Ishikawa (cell line): ENCODE measurements around the gene AIF1L.

Source experiments
- CEBPB ChIP-seq: IDR thresholded peaks from 2 replicates; pipeline ENCODE4 v1.6.1; 2012
- CREB1 ChIP-seq: IDR thresholded peaks from 2 replicates; pipeline ENCODE4 v1.6.1; 2012; ENCODE audit warnings: low read depth
- EGR1 ChIP-seq: IDR thresholded peaks from 2 replicates; pipeline ENCODE4 v1.6.1; 2012
- EP300 ChIP-seq: IDR thresholded peaks from 2 replicates; pipeline ENCODE4 v1.6.1; 2012; ENCODE audit warnings: borderline replicate concordance
- FOXM1 ChIP-seq: IDR thresholded peaks from 2 replicates; pipeline ENCODE4 v1.6.1; 2012; ENCODE audit warnings: low read depth, borderline replicate concordance
- NFIC ChIP-seq: IDR thresholded peaks from 2 replicates; pipeline ENCODE4 v1.6.1; 2012
- RAD21 ChIP-seq: IDR thresholded peaks from 2 replicates; pipeline ENCODE4 v1.6.1; 2012; ENCODE audit warnings: low read depth
- TAF1 ChIP-seq: IDR thresholded peaks from 2 replicates; pipeline ENCODE4 v1.6.1; 2012; ENCODE audit warnings: low read depth, mild to moderate bottlenecking
- TCF12 ChIP-seq: IDR thresholded peaks from 2 replicates; pipeline ENCODE4 v1.6.1; 2012; ENCODE audit warnings: low read depth
- TEAD4 ChIP-seq: IDR thresholded peaks from 2 replicates; pipeline ENCODE4 v1.6.1; 2012
- YY1 ChIP-seq: IDR thresholded peaks from 2 replicates; pipeline ENCODE4 v1.6.1; 2012; ENCODE audit warnings: low read depth
- ZBTB7A ChIP-seq: IDR thresholded peaks from 2 replicates; pipeline ENCODE4 v1.6.1; 2012; ENCODE audit warnings: low read depth
- TF ChIP-seq, protein P1 (sequence below): IDR thresholded peaks from 2 replicates; pipeline ENCODE4 v1.6.1; 2012
- TF ChIP-seq, protein P2 (sequence below): IDR thresholded peaks from 2 replicates; pipeline ENCODE4 v1.6.1; 2012
- TF ChIP-seq, protein P3 (sequence below): IDR thresholded peaks from 2 replicates; pipeline ENCODE4 v1.6.1; 2012; ENCODE audit warnings: low read depth, mild to moderate bottlenecking

Gene AIF1L

DNA sequence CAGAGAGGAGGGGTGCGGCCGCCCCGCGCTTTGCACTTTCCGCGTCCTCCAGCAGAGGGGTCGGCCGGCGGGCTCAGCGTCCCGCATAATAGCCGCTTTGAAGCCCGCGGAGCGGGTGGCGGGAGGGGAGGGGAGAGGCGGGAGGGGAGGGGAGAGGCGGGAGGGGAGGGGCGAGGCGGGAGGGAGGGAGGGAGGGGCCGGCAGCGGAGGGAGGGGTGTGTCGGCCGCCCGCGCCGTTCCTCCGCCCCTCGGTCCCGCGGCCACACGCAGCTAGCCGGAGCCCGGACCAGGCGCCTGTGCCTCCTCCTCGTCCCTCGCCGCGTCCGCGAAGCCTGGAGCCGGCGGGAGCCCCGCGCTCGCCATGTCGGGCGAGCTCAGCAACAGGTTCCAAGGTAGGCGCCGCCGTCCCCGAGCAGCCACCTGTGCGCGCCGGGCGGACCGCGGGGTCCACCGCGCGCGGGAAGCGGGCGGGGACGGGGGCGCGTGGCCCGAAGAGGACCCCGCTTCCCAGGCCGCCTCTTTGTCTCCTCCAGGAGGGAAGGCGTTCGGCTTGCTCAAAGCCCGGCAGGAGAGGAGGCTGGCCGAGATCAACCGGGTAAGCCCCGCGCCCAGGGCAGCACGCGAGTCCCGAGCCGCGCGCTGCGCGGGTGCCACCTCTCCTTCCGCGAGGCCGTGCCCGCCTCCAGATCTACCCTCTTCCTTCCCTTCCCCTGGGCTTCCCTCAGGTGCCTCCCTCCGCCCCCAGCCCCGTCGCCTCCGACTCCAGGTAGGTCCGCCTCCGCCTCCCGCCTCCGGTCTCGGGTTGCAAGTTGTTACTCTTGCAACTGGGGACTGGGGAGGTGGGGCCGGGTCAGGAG lies at the start of gene AIF1L:
AIF1L (plus strand) TSS at position 263 of the 857 bp plus-strand sequence; CDS start at position 362, 99 bp downstream.
- peak; percentile 67 for TF ChIP-seq TEAD4
- no peak for TF ChIP-seq FOXM1
- no peak for TF ChIP-seq RAD21
- TF ChIP-seq, protein P1, sequence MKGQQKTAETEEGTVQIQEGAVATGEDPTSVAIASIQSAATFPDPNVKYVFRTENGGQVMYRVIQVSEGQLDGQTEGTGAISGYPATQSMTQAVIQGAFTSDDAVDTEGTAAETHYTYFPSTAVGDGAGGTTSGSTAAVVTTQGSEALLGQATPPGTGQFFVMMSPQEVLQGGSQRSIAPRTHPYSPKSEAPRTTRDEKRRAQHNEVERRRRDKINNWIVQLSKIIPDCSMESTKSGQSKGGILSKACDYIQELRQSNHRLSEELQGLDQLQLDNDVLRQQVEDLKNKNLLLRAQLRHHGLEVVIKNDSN: no peak
- peak; percentile 61 for TF ChIP-seq ZBTB7A
- TF ChIP-seq EGR1: peak; percentile 95
- TF ChIP-seq TAF1: 0 out of 2 replicates have a peak, but pooled peaks have one; percentile 52
- TF ChIP-seq NFIC: 0 out of 2 replicates have a peak, but pooled peaks have one; percentile 13
- peak; percentile 58; the same call in 1 of the 2 replicates for TF ChIP-seq TCF12
- no peak for TF ChIP-seq CREB1
- TF ChIP-seq EP300: no peak
- TF ChIP-seq, protein P2, sequence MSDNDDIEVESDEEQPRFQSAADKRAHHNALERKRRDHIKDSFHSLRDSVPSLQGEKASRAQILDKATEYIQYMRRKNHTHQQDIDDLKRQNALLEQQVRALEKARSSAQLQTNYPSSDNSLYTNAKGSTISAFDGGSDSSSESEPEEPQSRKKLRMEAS: peak; percentile 88

DNA sequence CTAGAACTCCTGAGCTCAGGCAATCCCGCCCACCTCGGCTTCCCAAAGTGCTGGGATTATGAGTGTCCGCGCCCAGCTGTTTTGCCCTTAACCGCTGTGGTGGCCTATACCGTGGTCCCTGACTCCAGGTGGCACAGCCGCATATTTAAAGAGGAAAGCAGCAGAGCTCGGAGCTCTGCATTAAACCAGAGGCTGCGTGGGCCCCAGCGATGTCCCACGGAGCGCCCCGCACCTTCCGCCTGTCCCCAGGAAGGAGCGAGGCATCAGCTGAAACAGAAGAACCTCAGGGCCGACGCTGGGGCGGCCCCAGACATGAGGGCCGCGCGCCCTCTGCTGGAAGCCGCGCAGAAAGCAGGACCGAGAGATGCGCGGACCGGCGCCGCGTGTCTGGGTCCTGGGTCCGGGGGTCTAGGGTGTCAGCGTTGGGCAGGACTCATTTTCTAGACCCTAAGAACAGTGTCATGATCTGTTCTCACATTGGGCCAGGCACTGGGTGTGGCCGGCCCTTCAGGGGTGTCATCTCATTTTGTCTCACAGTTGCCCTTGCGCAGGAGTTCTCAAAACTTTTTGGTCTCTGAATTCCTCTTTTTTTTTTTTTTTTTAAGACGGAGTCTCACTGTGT lies 49.6 kb upstream of the AIF1L start:
- TF ChIP-seq ZBTB7A (peak; percentile 27; the same call in 1 of the 2 replicates), YY1 (no peak), RAD21 (peak; percentile 92), FOXM1 (no peak)
- TF ChIP-seq, protein P2: 0 out of 2 replicates have a peak, but pooled peaks have one; percentile 28

DNA sequence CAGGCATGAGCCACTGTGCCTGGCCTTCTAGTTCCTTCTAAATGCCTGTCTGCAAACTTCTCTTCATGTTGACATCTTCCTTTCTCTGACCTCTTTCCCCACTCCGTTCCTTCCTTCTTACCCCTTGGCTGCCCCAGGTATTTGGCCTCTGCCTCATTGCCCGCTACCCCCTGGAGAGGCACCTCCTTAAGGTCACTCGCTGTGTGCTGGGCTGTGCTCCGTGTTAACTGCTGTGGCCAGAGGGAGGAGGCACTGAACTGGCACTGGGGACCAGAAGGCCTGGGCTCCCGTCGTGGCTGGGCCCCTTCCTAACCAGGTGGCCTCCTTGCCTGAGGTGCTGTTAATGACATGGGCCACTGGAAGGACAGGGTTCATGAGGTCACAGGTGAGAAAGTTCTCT lies 48.0 kb upstream of the AIF1L start:
- TF ChIP-seq EGR1: no peak
- TF ChIP-seq, protein P3, sequence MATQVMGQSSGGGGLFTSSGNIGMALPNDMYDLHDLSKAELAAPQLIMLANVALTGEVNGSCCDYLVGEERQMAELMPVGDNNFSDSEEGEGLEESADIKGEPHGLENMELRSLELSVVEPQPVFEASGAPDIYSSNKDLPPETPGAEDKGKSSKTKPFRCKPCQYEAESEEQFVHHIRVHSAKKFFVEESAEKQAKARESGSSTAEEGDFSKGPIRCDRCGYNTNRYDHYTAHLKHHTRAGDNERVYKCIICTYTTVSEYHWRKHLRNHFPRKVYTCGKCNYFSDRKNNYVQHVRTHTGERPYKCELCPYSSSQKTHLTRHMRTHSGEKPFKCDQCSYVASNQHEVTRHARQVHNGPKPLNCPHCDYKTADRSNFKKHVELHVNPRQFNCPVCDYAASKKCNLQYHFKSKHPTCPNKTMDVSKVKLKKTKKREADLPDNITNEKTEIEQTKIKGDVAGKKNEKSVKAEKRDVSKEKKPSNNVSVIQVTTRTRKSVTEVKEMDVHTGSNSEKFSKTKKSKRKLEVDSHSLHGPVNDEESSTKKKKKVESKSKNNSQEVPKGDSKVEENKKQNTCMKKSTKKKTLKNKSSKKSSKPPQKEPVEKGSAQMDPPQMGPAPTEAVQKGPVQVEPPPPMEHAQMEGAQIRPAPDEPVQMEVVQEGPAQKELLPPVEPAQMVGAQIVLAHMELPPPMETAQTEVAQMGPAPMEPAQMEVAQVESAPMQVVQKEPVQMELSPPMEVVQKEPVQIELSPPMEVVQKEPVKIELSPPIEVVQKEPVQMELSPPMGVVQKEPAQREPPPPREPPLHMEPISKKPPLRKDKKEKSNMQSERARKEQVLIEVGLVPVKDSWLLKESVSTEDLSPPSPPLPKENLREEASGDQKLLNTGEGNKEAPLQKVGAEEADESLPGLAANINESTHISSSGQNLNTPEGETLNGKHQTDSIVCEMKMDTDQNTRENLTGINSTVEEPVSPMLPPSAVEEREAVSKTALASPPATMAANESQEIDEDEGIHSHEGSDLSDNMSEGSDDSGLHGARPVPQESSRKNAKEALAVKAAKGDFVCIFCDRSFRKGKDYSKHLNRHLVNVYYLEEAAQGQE: no peak
- no peak for TF ChIP-seq EP300
- TF ChIP-seq TAF1: no peak
- TF ChIP-seq RAD21: no peak
- no peak for TF ChIP-seq YY1
- no peak for TF ChIP-seq CREB1
- TF ChIP-seq CEBPB: no peak
- TF ChIP-seq NFIC: no peak

DNA sequence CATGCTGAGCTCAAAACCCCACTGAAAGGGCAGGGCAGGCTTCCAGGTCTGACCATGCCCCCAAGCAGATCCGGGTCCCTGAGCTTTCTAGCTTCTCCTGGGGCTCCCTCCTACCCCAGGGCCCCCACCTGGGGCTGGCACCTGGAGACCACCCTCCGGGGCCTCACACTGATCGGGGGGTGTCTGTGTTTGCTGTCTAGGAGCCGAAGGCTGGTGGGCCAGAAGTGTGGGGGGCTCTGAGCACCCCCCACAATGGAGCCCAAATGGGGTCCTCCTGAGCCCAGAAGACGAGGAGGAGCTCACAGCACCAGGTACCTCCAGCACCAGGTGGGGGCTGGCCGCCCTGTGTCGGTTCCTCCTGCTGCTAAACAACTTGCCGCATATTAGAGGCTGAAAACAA lies 47.5 kb upstream of the AIF1L start:
- no peak for TF ChIP-seq EGR1
- TF ChIP-seq, protein P1: no peak
- TF ChIP-seq EP300: no peak
- no peak for TF ChIP-seq CREB1
- TF ChIP-seq TCF12: no peak
- no peak for TF ChIP-seq YY1
- no peak for TF ChIP-seq CEBPB
- TF ChIP-seq TAF1: no peak
- TF ChIP-seq, protein P3: no peak
- TF ChIP-seq NFIC: no peak
- TF ChIP-seq, protein P2: no peak
- TF ChIP-seq FOXM1: no peak
- no peak for TF ChIP-seq ZBTB7A
- no peak for TF ChIP-seq TEAD4
- no peak for TF ChIP-seq RAD21
